ENCODE measurements around the gene CRELD2. TPM values are rescaled to one million over a fixed set of nuclear protein-coding genes. Genes with fewer than 3 reads are reported as not detected.

CRELD2 gene
- total RNA-seq, 4 donors from 2014 or later: 32.0 to 38.2 (median 34.2) TPM

DNA sequence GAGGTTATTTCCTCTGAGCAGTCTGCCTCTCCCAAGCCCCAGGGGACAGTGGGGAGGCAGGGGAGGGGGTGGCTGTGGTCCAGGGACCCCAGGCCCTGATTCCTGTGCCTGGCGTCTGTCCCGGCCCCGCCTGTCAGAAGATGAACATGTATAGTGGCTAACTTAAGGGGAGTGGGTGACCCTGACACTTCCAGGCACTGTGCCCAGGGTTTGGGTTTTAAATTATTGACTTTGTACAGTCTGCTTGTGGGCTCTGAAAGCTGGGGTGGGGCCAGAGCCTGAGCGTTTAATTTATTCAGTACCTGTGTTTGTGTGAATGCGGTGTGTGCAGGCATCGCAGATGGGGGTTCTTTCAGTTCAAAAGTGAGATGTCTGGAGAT lies 45.2 kb downstream of the CRELD2 start:
- no peak for DNase-seq (ENCODE audit: extremely low spot score)
- intact Hi-C loops (cut with DNase I): no loop called here
- Histone ChIP-seq H3K4me1 (peaks cover 66 to 92% (median 81%) of the 10 kb centered on the region in 4 donors), H3K27ac (replicated peaks in 1 of 4) (peak overlapping the region; percentile 88 to 98 (median 95)), H3K9me3 (no peaks in the 10 kb centered on the region), H3K36me3 (peaks cover 11 to 41% (median 34%) of the 10 kb centered on the region in 4 donors), H3K27me3 (no peaks in the 10 kb centered on the region), H3K4me3 (peak overlapping the region; percentile 73 to 96 (median 89))
- TF ChIP-seq EP300 (IDR thresholded peaks at IDR 0.05) (no peak), POLR2A (IDR thresholded peaks at IDR 0.05; ENCODE audit: low read depth) (no peak), POLR2AphosphoS5 (IDR thresholded peaks at IDR 0.05) (no peak)
- TF ChIP-seq, protein P1, sequence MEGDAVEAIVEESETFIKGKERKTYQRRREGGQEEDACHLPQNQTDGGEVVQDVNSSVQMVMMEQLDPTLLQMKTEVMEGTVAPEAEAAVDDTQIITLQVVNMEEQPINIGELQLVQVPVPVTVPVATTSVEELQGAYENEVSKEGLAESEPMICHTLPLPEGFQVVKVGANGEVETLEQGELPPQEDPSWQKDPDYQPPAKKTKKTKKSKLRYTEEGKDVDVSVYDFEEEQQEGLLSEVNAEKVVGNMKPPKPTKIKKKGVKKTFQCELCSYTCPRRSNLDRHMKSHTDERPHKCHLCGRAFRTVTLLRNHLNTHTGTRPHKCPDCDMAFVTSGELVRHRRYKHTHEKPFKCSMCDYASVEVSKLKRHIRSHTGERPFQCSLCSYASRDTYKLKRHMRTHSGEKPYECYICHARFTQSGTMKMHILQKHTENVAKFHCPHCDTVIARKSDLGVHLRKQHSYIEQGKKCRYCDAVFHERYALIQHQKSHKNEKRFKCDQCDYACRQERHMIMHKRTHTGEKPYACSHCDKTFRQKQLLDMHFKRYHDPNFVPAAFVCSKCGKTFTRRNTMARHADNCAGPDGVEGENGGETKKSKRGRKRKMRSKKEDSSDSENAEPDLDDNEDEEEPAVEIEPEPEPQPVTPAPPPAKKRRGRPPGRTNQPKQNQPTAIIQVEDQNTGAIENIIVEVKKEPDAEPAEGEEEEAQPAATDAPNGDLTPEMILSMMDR (IDR thresholded peaks at IDR 0.05): no peak
- 66% methylated on average over 6 of the region's 6 CpGs for WGBS

GRCh38 chr22:49964136-49965090 lies 46.0 kb downstream of the CRELD2 start:
- Histone ChIP-seq H3K9me3 (no peaks in the 10 kb centered on the region), H3K27me3 (no peaks in the 10 kb centered on the region), H3K4me3 (peak overlapping the region; percentile 73 to 96 (median 89)), H3K27ac (replicated peaks in 1 of 4) (peak overlapping the region; percentile 88 to 98 (median 95)), H3K36me3 (peaks cover 11 to 41% (median 34%) of the 10 kb centered on the region in 4 donors), H3K4me1 (peaks cover 68 to 92% (median 79%) of the 10 kb centered on the region in 4 donors)
- 73% methylated on average over 16 of the region's 19 CpGs for WGBS
- intact Hi-C loops (cut with DNase I): no loop called here
- DNase-seq (ENCODE audit: extremely low spot score): no peak
- TF ChIP-seq EP300 (IDR thresholded peaks at IDR 0.05): no peak
- TF ChIP-seq, protein P1 (IDR thresholded peaks at IDR 0.05): no peak
- TF ChIP-seq POLR2A (IDR thresholded peaks at IDR 0.05; ENCODE audit: low read depth): no peak

DNA sequence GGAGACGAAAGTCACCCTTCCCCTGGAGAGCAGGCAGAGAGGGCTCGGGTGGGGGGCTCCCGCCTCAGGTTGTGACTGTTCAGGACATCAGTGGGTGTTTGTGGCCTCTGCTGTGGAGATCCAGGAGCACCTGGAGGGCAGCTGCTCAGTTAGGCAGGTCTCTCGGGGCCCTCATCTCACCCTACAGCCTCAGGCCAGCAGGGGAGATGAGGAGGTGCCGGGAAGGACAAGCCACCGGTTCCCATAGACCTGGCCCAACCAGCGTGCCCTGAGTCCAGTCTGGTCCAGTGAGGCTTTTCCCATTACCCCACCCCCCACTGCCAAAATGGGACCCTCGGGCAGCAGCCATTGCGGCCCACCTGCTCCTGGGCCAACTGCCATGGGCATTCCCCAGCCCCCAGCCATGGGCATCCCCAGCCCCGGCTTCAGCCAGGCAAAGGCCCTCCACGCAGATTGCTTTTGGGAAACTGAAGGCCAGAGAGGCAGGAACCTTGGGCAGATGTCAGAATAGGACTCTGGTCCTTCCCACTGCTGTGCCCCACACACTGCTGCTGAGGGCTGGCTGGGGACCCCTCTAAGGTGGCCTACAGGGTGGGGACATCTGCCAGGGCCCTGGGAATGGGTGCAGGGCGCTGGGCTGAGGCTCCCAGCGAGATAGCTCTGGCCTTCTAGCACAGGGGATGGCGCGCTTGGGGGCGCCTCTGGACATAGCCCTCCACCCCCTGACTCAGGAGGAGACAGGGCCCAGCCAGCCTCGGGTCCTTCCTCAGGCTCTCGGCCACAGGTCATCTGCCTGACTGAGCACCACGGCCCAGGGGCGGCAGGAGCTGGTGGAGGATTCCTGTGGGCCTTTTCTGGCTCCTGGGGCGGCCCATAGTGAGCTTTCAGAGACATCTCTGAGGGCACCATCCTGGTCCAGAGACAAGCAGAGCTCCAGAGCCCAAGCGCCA lies 46.9 kb downstream of the CRELD2 start:
- DNase-seq (ENCODE audit: extremely low spot score): no peak
- H3K36me3 ChIP-seq: peaks cover 11 to 41% (median 34%) of the 10 kb centered on the region in 4 donors
- no peaks in the 10 kb centered on the region for H3K9me3 ChIP-seq
- peaks cover 70 to 95% (median 78%) of the 10 kb centered on the region in 4 donors for H3K4me1 ChIP-seq
- H3K27ac ChIP-seq (replicated peaks in 1 of 4): peak overlapping the region; percentile 88 to 98 (median 95)
- H3K27me3 ChIP-seq: no peaks in the 10 kb centered on the region
- 57% methylated on average over 3 of the region's 22 CpGs for WGBS
- no peak for TF ChIP-seq POLR2AphosphoS5 (IDR thresholded peaks at IDR 0.05)
- TF ChIP-seq, protein P1 (IDR thresholded peaks at IDR 0.05): no peak
- TF ChIP-seq EP300 (IDR thresholded peaks at IDR 0.05): no peak
- no peak for TF ChIP-seq POLR2A (IDR thresholded peaks at IDR 0.05; ENCODE audit: low read depth)
- peak overlapping the region in 3 of 4 donors; percentile 73 to 96 (median 94) for H3K4me3 ChIP-seq
- intact Hi-C loops (cut with DNase I): no loop called here

GRCh38 chr22:49966041-49966773 lies 47.8 kb downstream of the CRELD2 start:
- no peak for DNase-seq (ENCODE audit: extremely low spot score)
- Histone ChIP-seq H3K4me3 (peak overlapping the region in 3 of 4 donors; percentile 13 to 73 (median 16)), H3K27ac (replicated peaks in 1 of 4) (peak overlapping the region; percentile 88 to 98 (median 95)), H3K36me3 (peaks cover 11 to 41% (median 34%) of the 10 kb centered on the region in 4 donors), H3K27me3 (no peaks in the 10 kb centered on the region), H3K9me3 (no peaks in the 10 kb centered on the region), H3K4me1 (peaks cover 78 to 100% (median 86%) of the 10 kb centered on the region in 4 donors)
- TF ChIP-seq EP300 (IDR thresholded peaks at IDR 0.05) (no peak), POLR2A (IDR thresholded peaks at IDR 0.05; ENCODE audit: low read depth) (no peak), POLR2AphosphoS5 (IDR thresholded peaks at IDR 0.05) (no peak)
- TF ChIP-seq, protein P1 (IDR thresholded peaks at IDR 0.05): no peak
- intact Hi-C loops (cut with DNase I): no loop called here
- 100% methylated on average over 1 of the region's 11 CpGs for WGBS
